ENCODE data around the gene MYBBP1A. TPM values are rescaled to one million over a fixed set of nuclear protein-coding genes. Genes with fewer than 3 reads are reported as not detected.
A peak's percentile ranks its signal among the peaks of the same experiment; 100 is the strongest.

The MYBBP1A gene
- total and polyA plus RNA-seq, 9 of the 15 experiments (the other 6 are each of a cell fraction or from before 2014, with no cell fraction given): 2.0 to 114 (median 47.2) TPM

DNA sequence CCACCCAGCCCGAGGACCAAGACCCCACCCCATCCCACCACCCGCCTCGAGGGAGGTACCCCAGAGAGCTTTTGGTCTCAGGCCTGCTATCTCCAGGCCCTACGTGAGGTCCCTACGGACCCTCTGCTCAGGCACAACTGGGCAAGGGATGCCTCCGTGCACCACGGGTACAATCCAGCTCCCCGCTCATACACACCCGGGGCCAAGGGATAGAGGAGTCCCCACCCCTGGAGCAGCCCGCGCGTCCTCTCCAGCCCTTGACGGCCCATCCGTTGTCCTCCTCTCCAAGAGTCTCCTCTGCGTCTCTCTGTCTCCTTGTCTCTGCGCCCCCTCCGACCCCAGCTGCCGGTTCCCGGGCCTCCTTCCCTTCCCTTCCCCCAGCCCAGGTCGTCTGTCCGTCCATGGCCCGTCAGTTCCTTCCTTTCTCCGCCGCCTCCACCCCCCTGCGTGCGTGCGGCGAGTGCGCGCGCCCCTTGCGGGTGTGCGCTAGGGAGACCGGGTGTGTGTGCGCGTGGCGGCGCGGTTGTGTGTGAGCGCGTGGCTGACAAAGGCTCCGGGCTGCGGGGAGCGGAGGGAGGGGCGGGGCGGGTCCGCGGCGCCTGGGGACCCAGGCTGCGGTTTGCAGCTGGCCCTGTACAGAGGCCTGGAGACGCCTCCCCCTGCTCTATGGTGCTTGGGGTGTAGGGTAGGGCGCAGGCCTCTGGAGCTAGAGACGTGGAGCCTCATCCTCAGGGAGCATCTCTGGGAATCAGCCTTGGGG, 55.6 kb downstream of the MYBBP1A start:
- Histone ChIP-seq H3K9ac (ENCODE audit: insufficient read depth in 1 of 2, low read depth in 2 of 2, low read length in 2 of 2) (no peak overlapping the region), H4K20me1 (replicated peaks; ENCODE audit: control insufficient read depth, insufficient read depth, low read length) (peaks cover 7% of the 10 kb centered on the region; the same call in 1 of the 2 replicates)
- DNase-seq (ENCODE audit: extremely low read depth in 1 of 4, low spot score in 3 of 4): peak in 2 of 4 experiments; percentile 32 to 39

More for the DNA sequence above, 55.6 kb downstream of the MYBBP1A start:
- Histone ChIP-seq H3K9me3 (replicated peaks; ENCODE audit: control insufficient read depth, insufficient read depth, low read depth, low read length) (no peaks in the 10 kb centered on the region), H3K27me3 (ENCODE audit: control insufficient read depth in 2 of 2, insufficient read depth in 2 of 2, low read length in 2 of 2) (peaks cover 0 to 65% of the 10 kb centered on the region in 2 experiments; a peak in 3 of 5 replicates), H3K4me2 (ENCODE audit: insufficient read depth, low read length) (no peak overlapping the region), H3K9me1 (ENCODE audit: control insufficient read depth, insufficient read depth, low read length) (no peaks in the 10 kb centered on the region), H3K4me3 (no peak overlapping the region), H3K36me3 (ENCODE audit: control insufficient read depth, insufficient read depth, low read length) (no peaks in the 10 kb centered on the region), H3K4me1 (replicated peaks in 1 of 2; ENCODE audit: control insufficient read depth in 2 of 2, insufficient read depth in 2 of 2, low read length in 2 of 2) (peaks cover 0 to 18% of the 10 kb centered on the region in 2 experiments; a peak in 2 of 5 replicates), H3K79me2 (ENCODE audit: control insufficient read depth, insufficient read depth, low read length) (no peaks in the 10 kb centered on the region), H2AFZ (ENCODE audit: low read depth, low read length) (no peak overlapping the region), H3K27ac (ENCODE audit: extremely low read depth, low read depth, low read length) (no peak overlapping the region)
- CTCF ChIA-PET (ENCODE audit: low intra/inter-chr PET ratio): no interaction called here
- in situ Hi-C loops (cut with MboI) (no loop called here), intact Hi-C loops (cut with micrococcal nuclease) (no loop called here)
- no peak for ATAC-seq
- TF ChIP-seq, protein P1, sequence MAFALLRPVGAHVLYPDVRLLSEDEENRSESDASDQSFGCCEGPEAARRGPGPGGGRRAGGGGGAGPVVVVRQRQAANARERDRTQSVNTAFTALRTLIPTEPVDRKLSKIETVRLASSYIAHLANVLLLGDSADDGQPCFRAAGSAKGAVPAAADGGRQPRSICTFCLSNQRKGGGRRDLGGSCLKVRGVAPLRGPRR (CRISPR knock-in tag; IDR thresholded peaks at IDR 0.05): no peak
- TF ChIP-seq ZNF512 (tag; IDR thresholded peaks at IDR 0.05) (no peak), CCNT2 (IDR thresholded peaks at IDR 0.05; ENCODE audit: borderline replicate concordance, extremely low read depth, insufficient read length, low read depth, low read length) (no peak), ZNF766 (CRISPR knock-in tag; conservative IDR thresholded peaks at IDR 0.05) (no peak), SREBF2 (CRISPR knock-in tag; IDR thresholded peaks at IDR 0.05) (no peak), PRPF4 (IDR thresholded peaks at IDR 0.05; ENCODE audit: insufficient read depth, low read depth, low read length, poor library complexity, severe bottlenecking) (no peak)
- no peak for FAIRE-seq
- WGBS (ENCODE audit: insufficient coverage, low coverage, missing lambda C conversion rate): 9% methylated on average over 17 of the region's 53 CpGs
- no TSS peak for BruUV-seq (replicated peaks)
- POLR2A ChIA-PET: no interaction called here

Measured in K562 (cell line).